Peyer's patch (tissue), 4 donors: Measurements from ENCODE around the gene MLLT10.

Experiments
- CTCF ChIP-seq, 6 experiments: fragments of 450-650 bp in 4 of 6; fragments of 200-600 bp in 2 of 6; sonication (generic) in 1 of 6; IDR thresholded peaks; one replicate each; pipeline ENCODE4 v1.5.1; 2017 to 2019; ENCODE audit warnings: antibody characterized with exemption in 6 of 6, mild to moderate bottlenecking in 3 of 6, moderate library complexity in 1 of 6
- POLR2A ChIP-seq, 2 donors: fragments of 450-650 bp; IDR thresholded peaks; one replicate each; pipeline ENCODE4 v1.5.1; 2017; ENCODE audit warnings: antibody characterized with exemption in 2 of 2, mild to moderate bottlenecking in 2 of 2, moderate library complexity in 2 of 2

- TF ChIP-seq CTCF (IDR thresholded peaks at IDR 0.05) (no peak), POLR2A (IDR thresholded peaks at IDR 0.05) (no peak)
These were observed 45.0 kb upstream of the MLLT10 start for GRCh38 chr10:21488957-21489446.
